KMS-11 (cell line): ENCODE data around the gene PURA.

Source experiments
- H2AFZ ChIP-seq: fragments of 200-600 bp; sonication (generic); 2 replicates; pipeline ENCODE4 v1.6.1; 2016; ENCODE audit warnings: antibody characterized with exemption, mixed run types, low read depth
- H3K27ac ChIP-seq: fragments of 200-600 bp; sonication (generic); 2 replicates; pipeline ENCODE4 v1.6.1; 2016; ENCODE audit warnings: mild to moderate bottlenecking, mixed run types
- H3K27me3 ChIP-seq: fragments of 200-600 bp; sonication (generic); 2 replicates; pipeline ENCODE4 v1.6.1; 2017; ENCODE audit warnings: mild to moderate bottlenecking, low read depth, mixed run types, moderate library complexity; ENCODE audit not compliant: insufficient read depth
- H3K36me3 ChIP-seq: fragments of 200-600 bp; sonication (generic); 2 replicates; pipeline ENCODE4 v1.6.1; 2017; ENCODE audit warnings: mild to moderate bottlenecking, mixed run types; ENCODE audit not compliant: insufficient read depth
- H3K4me1 ChIP-seq: fragments of 200-600 bp; sonication (generic); 2 replicates; pipeline ENCODE4 v1.6.1; 2016; ENCODE audit warnings: mild to moderate bottlenecking, low read depth, mixed run types; ENCODE audit not compliant: poor library complexity, severe bottlenecking
- H3K4me2 ChIP-seq: fragments of 200-600 bp; sonication (generic); 2 replicates; pipeline ENCODE4 v1.7.0; 2016; ENCODE audit warnings: mild to moderate bottlenecking, mixed run types
- H3K4me3 ChIP-seq: fragments of 200-600 bp; sonication (generic); IDR thresholded peaks from 2 replicates; pipeline ENCODE4 v1.6.1; 2017; ENCODE audit warnings: low read depth, low read length, mixed read lengths; ENCODE audit not compliant: insufficient read depth
- H3K79me2 ChIP-seq: fragments of 200-600 bp; sonication (generic); 2 replicates; pipeline ENCODE4 v1.6.1; 2016; ENCODE audit warnings: low read depth, mixed run types; ENCODE audit not compliant: insufficient read depth
- H3K9ac ChIP-seq: fragments of 200-600 bp; sonication (generic); 2 replicates; pipeline ENCODE4 v1.6.1; 2016; ENCODE audit warnings: mild to moderate bottlenecking, mixed run types
- H4K20me1 ChIP-seq: fragments of 200-600 bp; sonication (generic); 2 replicates; pipeline ENCODE4 v1.6.1; 2016; ENCODE audit warnings: mild to moderate bottlenecking, mixed run types; ENCODE audit not compliant: insufficient read depth
- CTCF ChIP-seq: fragments of 200-600 bp; sonication (generic); conservative IDR thresholded peaks from 2 replicates; pipeline ENCODE4 v1.6.1; 2017; ENCODE audit warnings: low read depth, mild to moderate bottlenecking, antibody characterized with exemption, low read length, moderate library complexity, mixed read lengths

PURA gene

GRCh38 chr5:140147460-140147859 lies 33.6 kb downstream of the PURA start:
- Histone ChIP-seq H3K4me3 (no peak overlapping the region), H3K27ac (no peak overlapping the region), H3K9ac (no peak overlapping the region), H2AFZ (no peak overlapping the region), H4K20me1 (no peaks in the 10 kb centered on the region), H3K79me2 (no peaks in the 10 kb centered on the region), H3K4me1 (no peaks in the 10 kb centered on the region), H3K36me3 (no peaks in the 10 kb centered on the region), H3K4me2 (no peak overlapping the region), H3K27me3 (no peaks in the 10 kb centered on the region)
- no peak for TF ChIP-seq CTCF

- TF ChIP-seq CTCF: no peak
- Histone ChIP-seq H3K4me3 (no peak overlapping the region), H3K9ac (no peak overlapping the region), H3K27me3 (no peaks in the 10 kb centered on the region), H3K36me3 (no peaks in the 10 kb centered on the region), H4K20me1 (no peaks in the 10 kb centered on the region), H2AFZ (no peak overlapping the region), H3K79me2 (no peaks in the 10 kb centered on the region), H3K27ac (no peak overlapping the region), H3K4me2 (no peak overlapping the region), H3K4me1 (no peaks in the 10 kb centered on the region)
Measured at GRCh38 chr5:140148508-140148907, 34.6 kb downstream of the PURA start.

GRCh38 chr5:140150201-140150600 lies 36.3 kb downstream of the PURA start:
- Histone ChIP-seq H3K4me2 (no peak overlapping the region), H3K79me2 (no peaks in the 10 kb centered on the region), H2AFZ (no peak overlapping the region), H4K20me1 (no peaks in the 10 kb centered on the region), H3K4me3 (no peak overlapping the region), H3K9ac (no peak overlapping the region), H3K36me3 (no peaks in the 10 kb centered on the region), H3K27me3 (no peaks in the 10 kb centered on the region), H3K4me1 (no peaks in the 10 kb centered on the region), H3K27ac (no peak overlapping the region)
- TF ChIP-seq CTCF: no peak

DNA sequence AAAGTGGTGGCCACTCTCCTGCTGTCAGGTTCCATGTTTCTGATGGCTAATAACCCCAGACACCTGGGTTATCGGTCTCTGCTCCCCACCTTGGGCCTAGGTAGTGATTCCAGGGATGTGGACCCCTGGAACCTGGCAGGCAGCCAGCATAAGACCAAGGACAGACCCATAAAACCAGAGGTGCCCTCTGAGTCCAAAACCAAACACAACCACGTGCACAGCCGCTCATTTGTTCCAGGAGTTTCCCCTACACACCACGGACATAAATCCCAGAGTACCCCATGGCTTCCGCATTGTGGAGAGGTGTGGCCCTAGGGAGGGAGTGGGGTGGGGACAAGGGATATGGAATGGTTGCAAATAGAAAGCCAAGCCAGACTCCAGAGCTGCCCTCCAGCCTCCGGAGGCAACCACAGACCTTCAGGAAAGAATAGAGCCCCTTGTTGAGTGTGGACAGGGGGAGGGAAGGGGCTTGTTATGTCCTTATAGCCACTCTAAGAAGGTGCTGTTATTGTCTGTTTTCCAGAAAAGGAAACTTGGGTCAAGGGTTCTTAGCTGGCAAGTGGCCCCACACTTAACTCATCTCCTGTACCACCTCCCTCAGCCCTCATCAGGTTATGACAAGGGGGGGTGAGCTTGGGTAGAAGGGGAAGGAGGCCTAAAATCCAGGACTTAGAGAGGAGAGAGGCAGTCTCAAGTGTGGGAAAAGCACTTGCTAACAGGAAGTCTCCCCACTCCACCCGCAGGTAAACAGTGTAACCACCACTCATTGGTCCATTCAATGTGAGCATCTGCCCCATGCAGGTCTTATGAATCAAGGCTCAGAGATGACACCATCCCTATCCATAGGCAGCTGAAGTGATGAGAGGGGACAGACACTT lies 37.5 kb downstream of the PURA start:
- TF ChIP-seq CTCF: no peak
- H3K27me3 ChIP-seq: no peaks in the 10 kb centered on the region
- no peak overlapping the region for H3K4me3 ChIP-seq
- no peak overlapping the region for H2AFZ ChIP-seq
- peaks cover 6% of the 10 kb centered on the region for H3K4me1 ChIP-seq
- no peak overlapping the region for H3K27ac ChIP-seq
- no peaks in the 10 kb centered on the region for H3K79me2 ChIP-seq
- no peaks in the 10 kb centered on the region for H4K20me1 ChIP-seq
- no peaks in the 10 kb centered on the region for H3K36me3 ChIP-seq
- H3K9ac ChIP-seq: no peak overlapping the region
- no peak overlapping the region for H3K4me2 ChIP-seq
